ENCODE measurements around the gene ATG101. TPM values are rescaled to one million over a fixed set of nuclear protein-coding genes. Genes with fewer than 3 reads are reported as not detected.

ATG101 gene
- polyA plus RNA-seq, 5 donors = 20.1 to 28.3 (median 21.9) TPM

Other genes starting within 250 kb of the ATG101 start
- gene FIGNL2, start 221.3 kb upstream of the ATG101 start, polyA plus RNA-seq (ENCODE audit: insufficient read depth in 1 of 5, insufficient read length in 5 of 5, low replicate concordance in 1 of 5) = 1 to 10 TPM; 1.2 to 2.6 (median 1.8) TPM
- under 1 TPM in 1 of 5 donors, not detected in 4; 0.05 TPM for gene ANKRD33, start 181.9 kb upstream of the ATG101 start, polyA plus RNA-seq (ENCODE audit: insufficient read depth in 1 of 5, insufficient read length in 5 of 5, low replicate concordance in 1 of 5)
- 100 to 1,000 TPM in 1 of 5 donors, 10 to 100 TPM in 4; 74.1 to 106 (median 78.8) TPM for gene ACVRL1, start 162.5 kb upstream of the ATG101 start, polyA plus RNA-seq (ENCODE audit: insufficient read depth in 1 of 5, insufficient read length in 5 of 5, low replicate concordance in 1 of 5)
- gene ACVR1B, start 118.3 kb upstream of the ATG101 start, polyA plus RNA-seq (ENCODE audit: insufficient read depth in 1 of 5, insufficient read length in 5 of 5, low replicate concordance in 1 of 5) = 10 to 100 TPM; 14.1 to 16.3 (median 15.1) TPM
- 10 to 100 TPM; 30.2 to 41.9 (median 36.1) TPM for gene TAMALIN, start 63.0 kb upstream of the ATG101 start, polyA plus RNA-seq (ENCODE audit: insufficient read depth in 1 of 5, insufficient read length in 5 of 5, low replicate concordance in 1 of 5)
- gene NR4A1, start 18.5 kb upstream of the ATG101 start, polyA plus RNA-seq (ENCODE audit: insufficient read depth in 1 of 5, insufficient read length in 5 of 5, low replicate concordance in 1 of 5) = 100 to 1,000 TPM in 2 of 5 donors, 10 to 100 TPM in 3; 16.6 to 160 (median 69.9) TPM
- gene SMIM41, start 9.7 kb downstream of the ATG101 start, polyA plus RNA-seq (ENCODE audit: insufficient read depth in 1 of 5, insufficient read length in 5 of 5, low replicate concordance in 1 of 5) = 1 to 10 TPM; 2.2 to 8.0 (median 3.4) TPM
- gene KRT80, start 122.0 kb downstream of the ATG101 start, polyA plus RNA-seq (ENCODE audit: insufficient read depth in 1 of 5, insufficient read length in 5 of 5, low replicate concordance in 1 of 5) = 1 to 10 TPM in 2 of 5 donors, under 1 TPM in 3; 0.48 to 1.9 (median 0.90) TPM
- 10 to 100 TPM; 13.7 to 47.1 (median 24.3) TPM for gene KRT7, start 163.3 kb downstream of the ATG101 start, polyA plus RNA-seq (ENCODE audit: insufficient read depth in 1 of 5, insufficient read length in 5 of 5, low replicate concordance in 1 of 5)
- gene KRT86, start 204.7 kb downstream of the ATG101 start, polyA plus RNA-seq (ENCODE audit: insufficient read depth in 1 of 5, insufficient read length in 5 of 5, low replicate concordance in 1 of 5) = under 1 TPM in 4 of 5 donors, not detected in 1; 0.08 to 0.24 (median 0.18) TPM
- under 1 TPM in 3 of 5 donors, not detected in 2; 0.11 to 0.24 (median 0.16) TPM for gene KRT81, start 221.6 kb downstream of the ATG101 start, polyA plus RNA-seq (ENCODE audit: insufficient read depth in 1 of 5, insufficient read length in 5 of 5, low replicate concordance in 1 of 5)

All from right lung (tissue), 5 donors.